ENCODE data around the gene FCER1G. TPM values are rescaled to one million over a fixed set of nuclear protein-coding genes. Genes with fewer than 3 reads are reported as not detected.
"Not testable (repeated sequence)": the region's sequence is repeated elsewhere in the genome, so short reads cannot be mapped to it uniquely, and the experiment has no call there.

The FCER1G gene
- total and polyA plus RNA-seq, 9 donors, result 6.9 to 24.9 (median 20.2) TPM

DNA sequence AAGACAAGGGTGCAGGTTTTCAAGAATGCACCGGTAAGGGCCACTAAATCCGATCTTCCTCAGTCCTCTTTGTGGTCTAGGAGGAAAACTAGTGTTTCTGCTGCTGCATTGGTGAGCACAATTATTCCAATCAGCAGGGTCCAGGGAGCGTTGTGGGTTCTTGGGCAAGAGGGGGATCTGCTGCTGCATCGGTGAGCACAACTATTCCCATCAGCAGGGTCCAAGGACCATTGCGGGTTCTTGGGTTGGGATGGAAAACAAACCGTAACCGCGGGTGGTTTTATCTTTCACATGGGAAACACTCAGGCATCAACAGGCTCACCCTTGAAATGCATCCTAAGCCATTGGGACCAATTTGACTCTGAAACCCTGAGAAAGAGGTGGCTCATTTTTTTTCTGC is 36.5 kb downstream of the FCER1G start:
- Histone ChIP-seq H3K4me1 (ENCODE audit: control insufficient read depth, insufficient read depth, low read length) (no peaks in the 10 kb centered on the region), H3K27me3 (ENCODE audit: control insufficient read depth, insufficient read depth, low read length) (no peaks in the 10 kb centered on the region), H3K9me3 (replicated peaks; ENCODE audit: control insufficient read depth, low read depth, low read length) (no peaks in the 10 kb centered on the region), H3K27ac (ENCODE audit: low read length) (no peak overlapping the region), H3K36me3 (ENCODE audit: control insufficient read depth, insufficient read depth, low read length) (no peaks in the 10 kb centered on the region), H3K4me3 (ENCODE audit: low read length) (no peak overlapping the region)
- no peak for DNase-seq
- 69% methylated on average over 3 of the region's 8 CpGs for WGBS (ENCODE audit: insufficient coverage)

GRCh38 chr1:161255302-161255701 is 40.2 kb downstream of the FCER1G start:
- peaks cover 10% of the 10 kb centered on the region for H3K4me1 ChIP-seq (ENCODE audit: control insufficient read depth, insufficient read depth, low read length)
- H3K27me3 ChIP-seq (ENCODE audit: control insufficient read depth, insufficient read depth, low read length), result peaks cover 28% of the 10 kb centered on the region
- not testable (repeated sequence) for DNase-seq; H3K27ac ChIP-seq (ENCODE audit: low read length); H3K4me3 ChIP-seq (ENCODE audit: low read length); H3K36me3 ChIP-seq (ENCODE audit: control insufficient read depth, insufficient read depth, low read length); H3K9me3 ChIP-seq (replicated peaks; ENCODE audit: control insufficient read depth, low read depth, low read length)
- WGBS (ENCODE audit: insufficient coverage), result 71% methylated on average over 3 of the region's 5 CpGs

DNA sequence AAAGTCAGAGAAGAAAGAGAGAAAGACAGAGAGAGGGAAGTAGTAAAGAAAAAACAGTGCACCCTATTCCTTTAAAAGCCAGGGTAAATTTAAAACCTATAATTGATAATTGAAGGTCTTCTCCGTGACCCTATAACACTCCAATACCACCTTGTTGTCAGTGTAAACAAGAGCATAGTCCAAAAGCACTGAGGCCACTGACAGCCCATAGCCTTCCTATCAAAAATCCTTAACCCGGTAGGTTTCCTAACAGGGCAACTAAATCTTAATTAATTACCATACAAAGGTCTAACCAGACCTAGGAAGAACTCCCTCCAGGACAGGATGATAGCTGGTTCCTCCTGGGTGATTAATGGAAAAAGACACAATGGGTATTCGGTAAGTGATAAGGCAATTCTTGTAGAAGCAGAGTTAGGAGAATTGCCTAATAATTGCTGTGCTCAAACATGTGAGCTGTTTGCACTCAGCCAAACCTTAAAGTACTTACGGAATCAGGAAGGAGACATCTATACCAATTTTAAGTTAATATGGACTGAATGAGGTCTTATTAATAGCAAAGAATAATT is 40.9 kb downstream of the FCER1G start:
- no CpG with 5 or more reads among the region's 4 CpGs for WGBS (ENCODE audit: insufficient coverage)
- not testable (repeated sequence) for H3K9me3 ChIP-seq (replicated peaks; ENCODE audit: control insufficient read depth, low read depth, low read length); H3K27ac ChIP-seq (ENCODE audit: low read length); H3K4me3 ChIP-seq (ENCODE audit: low read length); H3K36me3 ChIP-seq (ENCODE audit: control insufficient read depth, insufficient read depth, low read length); DNase-seq
- peaks cover 36% of the 10 kb centered on the region for H3K27me3 ChIP-seq (ENCODE audit: control insufficient read depth, insufficient read depth, low read length)
- peaks cover 16% of the 10 kb centered on the region for H3K4me1 ChIP-seq (ENCODE audit: control insufficient read depth, insufficient read depth, low read length)

DNA sequence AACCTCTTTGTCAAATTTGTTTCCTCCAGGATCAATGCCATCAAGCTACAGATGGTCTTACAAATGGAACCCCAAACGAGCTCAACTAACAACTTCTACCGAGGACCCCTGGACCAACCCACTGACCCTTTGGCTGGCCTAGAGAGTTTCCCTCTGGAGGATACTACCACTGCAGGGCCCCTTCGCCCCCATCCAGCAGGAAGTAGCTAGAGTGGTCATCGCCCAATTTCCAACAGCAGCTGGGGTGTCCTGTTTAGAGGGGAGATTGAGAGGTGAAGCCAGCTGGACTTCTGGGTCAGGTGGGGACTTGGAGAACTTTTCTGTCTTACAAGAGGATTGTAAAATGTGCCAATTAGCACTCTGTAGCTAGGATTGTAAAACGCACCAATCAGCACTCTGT is 42.0 kb downstream of the FCER1G start:
- WGBS (ENCODE audit: insufficient coverage), result 100% methylated on average over 2 of the region's 5 CpGs
- Histone ChIP-seq H3K4me1 (ENCODE audit: control insufficient read depth, insufficient read depth, low read length) (peaks cover 18% of the 10 kb centered on the region), H3K27me3 (ENCODE audit: control insufficient read depth, insufficient read depth, low read length) (peaks cover 40% of the 10 kb centered on the region)
- not testable (repeated sequence) for H3K9me3 ChIP-seq (replicated peaks; ENCODE audit: control insufficient read depth, low read depth, low read length); DNase-seq; H3K36me3 ChIP-seq (ENCODE audit: control insufficient read depth, insufficient read depth, low read length); H3K27ac ChIP-seq (ENCODE audit: low read length); H3K4me3 ChIP-seq (ENCODE audit: low read length)

GRCh38 chr1:161258439-161259344 is 43.6 kb downstream of the FCER1G start, which contains the start of gene PCP4L1:
PCP4L1 (plus strand) TSS chr1:161258745; CDS start chr1:161258975, 230 bp downstream.
- peak; percentile 61 for DNase-seq
- Histone ChIP-seq H3K4me1 (ENCODE audit: control insufficient read depth, insufficient read depth, low read length) (peaks cover 18% of the 10 kb centered on the region), H3K36me3 (ENCODE audit: control insufficient read depth, insufficient read depth, low read length) (no peaks in the 10 kb centered on the region), H3K27me3 (ENCODE audit: control insufficient read depth, insufficient read depth, low read length) (peaks cover 40% of the 10 kb centered on the region), H3K9me3 (replicated peaks; ENCODE audit: control insufficient read depth, low read depth, low read length) (peaks cover 9% of the 10 kb centered on the region), H3K4me3 (ENCODE audit: low read length) (peak within 1 kb of the TSS; percentile 31), H3K27ac (ENCODE audit: low read length) (no peak within 1 kb of the TSS)
- under 1% methylated on average over 48 of the region's 62 CpGs for WGBS (ENCODE audit: insufficient coverage)

DNA sequence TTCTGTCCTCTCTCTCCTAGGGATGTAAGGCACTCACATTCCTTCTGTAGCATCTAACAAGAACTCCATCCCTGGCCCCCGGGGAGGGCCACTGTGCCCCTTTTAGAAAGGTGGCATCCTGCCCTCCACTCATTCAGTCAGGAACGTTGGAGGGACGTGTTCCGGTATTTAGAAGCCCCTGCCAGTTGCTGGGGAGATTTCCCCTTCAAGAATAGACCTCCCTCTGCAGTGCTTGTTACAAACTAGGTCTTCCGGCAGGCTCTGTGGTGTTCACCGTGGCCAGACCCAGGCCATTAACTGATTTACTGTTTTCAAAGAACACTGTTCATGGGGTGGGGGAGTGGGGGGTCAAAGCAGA is 44.2 kb downstream of the FCER1G start:
- no peak for DNase-seq
- Histone ChIP-seq H3K36me3 (ENCODE audit: control insufficient read depth, insufficient read depth, low read length) (no peaks in the 10 kb centered on the region), H3K9me3 (replicated peaks; ENCODE audit: control insufficient read depth, low read depth, low read length) (peaks cover 9% of the 10 kb centered on the region), H3K4me3 (ENCODE audit: low read length) (no peak overlapping the region), H3K4me1 (ENCODE audit: control insufficient read depth, insufficient read depth, low read length) (peaks cover 18% of the 10 kb centered on the region), H3K27me3 (ENCODE audit: control insufficient read depth, insufficient read depth, low read length) (peaks cover 40% of the 10 kb centered on the region), H3K27ac (ENCODE audit: low read length) (no peak overlapping the region)
- 57% methylated on average over 1 of the region's 6 CpGs for WGBS (ENCODE audit: insufficient coverage)

DNA sequence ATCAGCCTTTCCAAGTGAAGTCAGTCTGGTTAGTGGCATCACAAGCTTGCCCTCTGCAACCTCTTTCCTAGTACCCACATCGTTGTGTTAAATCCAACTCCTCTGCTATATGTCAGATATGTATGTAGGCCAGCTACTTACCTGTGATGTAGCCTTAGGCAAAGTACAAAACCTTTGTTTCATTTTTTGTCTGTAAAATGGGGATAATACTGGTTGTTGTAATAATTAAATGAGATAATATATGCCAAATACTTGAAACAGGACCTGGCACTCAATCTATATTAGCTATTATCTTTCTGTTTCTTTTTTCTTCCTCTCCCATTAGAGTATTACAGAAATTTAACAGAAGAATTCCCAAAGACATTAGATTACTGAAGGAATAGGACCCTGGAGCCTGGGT is 44.7 kb downstream of the FCER1G start:
- no peak overlapping the region for H3K27ac ChIP-seq (ENCODE audit: low read length)
- peaks cover 40% of the 10 kb centered on the region for H3K27me3 ChIP-seq (ENCODE audit: control insufficient read depth, insufficient read depth, low read length)
- H3K4me1 ChIP-seq (ENCODE audit: control insufficient read depth, insufficient read depth, low read length), result peaks cover 18% of the 10 kb centered on the region
- WGBS (ENCODE audit: insufficient coverage), result no CpG with 5 or more reads among the region's 1 CpG
- DNase-seq, result no peak
- H3K4me3 ChIP-seq (ENCODE audit: low read length), result no peak overlapping the region
- peaks cover 9% of the 10 kb centered on the region for H3K9me3 ChIP-seq (replicated peaks; ENCODE audit: control insufficient read depth, low read depth, low read length)
- H3K36me3 ChIP-seq (ENCODE audit: control insufficient read depth, insufficient read depth, low read length), result no peaks in the 10 kb centered on the region

DNA sequence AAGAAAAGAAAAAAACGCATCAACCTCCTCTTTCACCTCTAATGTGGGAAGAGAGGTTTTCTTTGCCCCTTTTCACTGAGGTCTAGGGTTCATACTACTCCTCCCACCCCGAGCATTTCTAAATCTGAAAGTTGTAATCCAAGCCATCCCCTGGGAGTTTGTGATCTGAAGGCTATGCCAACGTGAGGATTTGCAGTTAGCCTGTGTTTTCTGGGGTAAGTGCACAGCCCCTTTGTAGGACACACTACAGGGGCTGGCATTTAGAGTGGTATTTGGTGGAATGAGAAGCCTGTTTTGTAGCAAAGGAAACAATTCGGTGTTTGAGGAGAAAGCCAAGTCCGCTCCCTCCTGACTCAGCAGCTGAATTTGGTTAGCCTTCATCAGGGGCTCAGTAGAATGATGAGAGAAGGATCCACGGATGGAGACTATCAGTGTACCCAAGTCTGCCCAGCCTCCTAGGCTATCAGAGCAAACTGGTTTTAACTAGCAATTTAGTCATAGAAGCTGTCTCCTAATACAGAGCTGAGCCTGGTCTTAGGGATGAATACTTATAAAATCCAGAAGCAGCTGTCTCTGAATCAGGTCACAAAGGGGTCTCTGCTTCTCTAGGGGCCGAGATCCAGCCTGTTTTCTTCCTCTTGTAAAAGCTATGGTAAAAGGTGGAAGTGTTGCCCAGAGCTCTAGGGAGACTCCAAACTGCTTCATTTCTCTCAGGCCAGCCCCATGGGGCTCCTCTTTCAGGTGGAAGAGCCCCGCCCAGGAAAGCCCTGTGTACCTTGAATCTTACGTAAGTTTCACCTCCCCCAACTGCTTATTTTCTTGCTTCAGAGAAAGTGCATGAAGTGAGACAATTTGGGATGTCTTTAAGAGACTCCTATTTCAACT is 45.5 kb downstream of the FCER1G start:
- Histone ChIP-seq H3K27ac (ENCODE audit: low read length) (no peak overlapping the region), H3K4me3 (ENCODE audit: low read length) (no peak overlapping the region), H3K4me1 (ENCODE audit: control insufficient read depth, insufficient read depth, low read length) (peaks cover 18% of the 10 kb centered on the region), H3K9me3 (replicated peaks; ENCODE audit: control insufficient read depth, low read depth, low read length) (peaks cover 9% of the 10 kb centered on the region), H3K36me3 (ENCODE audit: control insufficient read depth, insufficient read depth, low read length) (no peaks in the 10 kb centered on the region), H3K27me3 (ENCODE audit: control insufficient read depth, insufficient read depth, low read length) (peaks cover 40% of the 10 kb centered on the region)
- DNase-seq, result no peak
- WGBS (ENCODE audit: insufficient coverage), result 14% methylated on average over 3 of the region's 9 CpGs

GRCh38 chr1:161261261-161262235 is 46.5 kb downstream of the FCER1G start:
- H3K4me3 ChIP-seq (ENCODE audit: low read length), result no peak overlapping the region
- H3K36me3 ChIP-seq (ENCODE audit: control insufficient read depth, insufficient read depth, low read length), result no peaks in the 10 kb centered on the region
- H3K27ac ChIP-seq (ENCODE audit: low read length), result no peak overlapping the region
- DNase-seq, result no peak
- peaks cover 40% of the 10 kb centered on the region for H3K27me3 ChIP-seq (ENCODE audit: control insufficient read depth, insufficient read depth, low read length)
- peaks cover 9% of the 10 kb centered on the region for H3K9me3 ChIP-seq (replicated peaks; ENCODE audit: control insufficient read depth, low read depth, low read length)
- peaks cover 24% of the 10 kb centered on the region for H3K4me1 ChIP-seq (ENCODE audit: control insufficient read depth, insufficient read depth, low read length)
- WGBS (ENCODE audit: insufficient coverage), result 45% methylated on average over 2 of the region's 12 CpGs

All from muscle of leg (tissue), 11 donors.